ENCODE results near the gene ERAP2. TPM values are rescaled to one million over a fixed set of nuclear protein-coding genes. Genes with fewer than 3 reads are reported as not detected.
"Not testable (repeated sequence)": the region's sequence is repeated elsewhere in the genome, so short reads cannot be mapped to it uniquely, and the experiment has no call there.

ERAP2 gene, protein sequence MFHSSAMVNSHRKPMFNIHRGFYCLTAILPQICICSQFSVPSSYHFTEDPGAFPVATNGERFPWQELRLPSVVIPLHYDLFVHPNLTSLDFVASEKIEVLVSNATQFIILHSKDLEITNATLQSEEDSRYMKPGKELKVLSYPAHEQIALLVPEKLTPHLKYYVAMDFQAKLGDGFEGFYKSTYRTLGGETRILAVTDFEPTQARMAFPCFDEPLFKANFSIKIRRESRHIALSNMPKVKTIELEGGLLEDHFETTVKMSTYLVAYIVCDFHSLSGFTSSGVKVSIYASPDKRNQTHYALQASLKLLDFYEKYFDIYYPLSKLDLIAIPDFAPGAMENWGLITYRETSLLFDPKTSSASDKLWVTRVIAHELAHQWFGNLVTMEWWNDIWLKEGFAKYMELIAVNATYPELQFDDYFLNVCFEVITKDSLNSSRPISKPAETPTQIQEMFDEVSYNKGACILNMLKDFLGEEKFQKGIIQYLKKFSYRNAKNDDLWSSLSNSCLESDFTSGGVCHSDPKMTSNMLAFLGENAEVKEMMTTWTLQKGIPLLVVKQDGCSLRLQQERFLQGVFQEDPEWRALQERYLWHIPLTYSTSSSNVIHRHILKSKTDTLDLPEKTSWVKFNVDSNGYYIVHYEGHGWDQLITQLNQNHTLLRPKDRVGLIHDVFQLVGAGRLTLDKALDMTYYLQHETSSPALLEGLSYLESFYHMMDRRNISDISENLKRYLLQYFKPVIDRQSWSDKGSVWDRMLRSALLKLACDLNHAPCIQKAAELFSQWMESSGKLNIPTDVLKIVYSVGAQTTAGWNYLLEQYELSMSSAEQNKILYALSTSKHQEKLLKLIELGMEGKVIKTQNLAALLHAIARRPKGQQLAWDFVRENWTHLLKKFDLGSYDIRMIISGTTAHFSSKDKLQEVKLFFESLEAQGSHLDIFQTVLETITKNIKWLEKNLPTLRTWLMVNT
- polyA plus RNA-seq (2013, experiment 1 of 4) = not detected
- polyA plus RNA-seq (2013, experiment 2 of 4) = not detected
- 0.05 TPM for polyA plus RNA-seq (2013, experiment 3 of 4)
- polyA plus RNA-seq (2013, experiment 4 of 4) = 0.57 TPM

DNA sequence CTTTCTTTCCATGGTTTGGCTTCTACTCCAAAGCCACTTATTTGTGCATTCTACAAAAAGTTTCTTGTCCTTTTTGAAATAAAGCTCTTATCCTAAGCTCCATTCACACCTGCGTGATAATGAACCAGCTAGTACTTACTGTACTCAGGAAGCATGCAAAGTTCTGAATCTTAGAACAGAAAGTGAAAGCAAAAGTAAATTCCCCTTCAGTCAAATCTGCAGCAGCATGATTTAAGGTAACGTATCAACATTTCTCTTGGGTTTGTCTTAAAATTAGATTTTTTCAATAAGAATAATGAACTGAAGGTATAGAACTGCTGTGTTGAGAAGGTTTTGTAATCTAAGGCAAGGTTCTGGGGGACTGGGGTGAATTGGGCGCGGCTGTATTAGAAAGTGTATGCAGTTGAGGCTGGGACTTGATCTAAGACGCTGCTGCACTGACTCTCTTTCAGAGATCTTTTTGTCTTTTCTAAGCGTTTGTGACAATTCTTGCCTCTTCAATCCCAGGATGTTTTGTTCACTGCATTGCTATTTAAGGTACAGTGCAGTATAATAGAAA, at the start of gene ERAP2:
Gene ERAP2, plus strand, starts transcription at position 209 of the 559 bp plus-strand sequence. CDS start 3,186 bp downstream, outside the sequence.
- Histone ChIP-seq H3K9me3 (ENCODE audit: control insufficient read depth, low read length) (no peaks in the 10 kb centered on the region), H3K27ac (ENCODE audit: insufficient read depth, low read depth, low read length, poor library complexity, severe bottlenecking) (no peak within 1 kb of the TSS), H3K36me3 (ENCODE audit: control insufficient read depth, insufficient read depth, low read length) (no peaks in the 10 kb centered on the region), H3K27me3 (ENCODE audit: control insufficient read depth, insufficient read depth, low read length, poor library complexity, severe bottlenecking) (no peaks in the 10 kb centered on the region), H3K4me3 (ENCODE audit: insufficient read depth, low read depth, low read length) (no peak within 1 kb of the TSS), H3K4me1 (ENCODE audit: control insufficient read depth, insufficient read depth, low read length) (no peaks in the 10 kb centered on the region)
- 89 to 95% methylated on average over 6 of the region's 6 CpGs for WGBS, 2 experiments

DNA sequence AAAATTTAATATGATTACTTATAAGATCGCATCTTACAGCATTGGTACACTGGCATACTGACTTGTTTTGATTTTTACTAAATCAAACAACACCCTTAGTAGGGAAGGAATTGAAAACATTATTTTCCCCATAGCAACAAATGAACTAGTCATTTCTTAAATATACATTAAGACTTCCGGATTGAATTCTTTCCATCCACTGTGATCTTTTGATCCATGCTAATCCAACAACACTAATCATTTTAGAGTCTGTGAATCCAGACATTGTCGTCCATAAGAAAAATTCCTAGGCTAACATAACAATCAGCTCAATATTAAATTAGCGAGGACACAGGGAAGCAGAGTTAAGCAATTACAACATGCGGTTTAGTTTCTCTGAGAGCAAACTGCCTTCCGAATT, 47.0 kb upstream of the ERAP2 start:
- Histone ChIP-seq H3K9me3 (ENCODE audit: control insufficient read depth, low read length) (no peaks in the 10 kb centered on the region), H3K27ac (ENCODE audit: insufficient read depth, low read depth, low read length, poor library complexity, severe bottlenecking) (no peak overlapping the region)

GRCh38 chr5:96834016-96834415, 42.3 kb upstream of the ERAP2 start:
- no peak overlapping the region for H3K27ac ChIP-seq (ENCODE audit: insufficient read depth, low read depth, low read length, poor library complexity, severe bottlenecking)
- WGBS, 2 experiments = 87 to 93% methylated on average over 3 of the region's 3 CpGs
- H3K27me3 ChIP-seq (ENCODE audit: control insufficient read depth, insufficient read depth, low read length, poor library complexity, severe bottlenecking) = no peaks in the 10 kb centered on the region

More for the DNA sequence above, 47.0 kb upstream of the ERAP2 start:
- Histone ChIP-seq H3K4me3 (ENCODE audit: insufficient read depth, low read depth, low read length) (no peak overlapping the region), H3K27me3 (ENCODE audit: control insufficient read depth, insufficient read depth, low read length, poor library complexity, severe bottlenecking) (no peaks in the 10 kb centered on the region), H3K4me1 (ENCODE audit: control insufficient read depth, insufficient read depth, low read length) (no peaks in the 10 kb centered on the region), H3K36me3 (ENCODE audit: control insufficient read depth, insufficient read depth, low read length) (no peaks in the 10 kb centered on the region)
- WGBS, 2 experiments = 93 to 97% methylated on average over 5 to 6 of the region's 6 CpGs

DNA sequence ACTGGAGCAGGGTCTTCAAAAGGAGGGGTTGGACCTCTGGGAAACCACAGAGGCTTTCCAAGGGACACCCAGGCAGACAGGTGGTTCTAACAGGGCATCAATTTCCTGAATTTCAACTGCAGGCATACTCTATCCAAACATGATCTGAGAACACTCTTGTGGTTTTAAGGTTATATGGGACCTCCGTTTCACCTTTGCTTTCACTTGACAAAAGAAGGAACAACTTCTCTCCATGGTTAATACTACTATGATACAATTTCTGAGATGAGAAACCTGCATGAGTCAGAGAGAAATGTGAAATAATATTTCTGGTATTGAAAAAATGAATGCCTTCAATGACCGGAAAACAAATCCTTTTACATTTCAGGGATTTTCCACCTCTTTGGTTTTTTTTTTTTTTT, 40.5 kb upstream of the ERAP2 start:
- WGBS, 2 experiments = 90 to 100% methylated on average over 2 of the region's 2 CpGs
- Histone ChIP-seq H3K4me3 (ENCODE audit: insufficient read depth, low read depth, low read length) (no peak overlapping the region), H3K36me3 (ENCODE audit: control insufficient read depth, insufficient read depth, low read length) (no peaks in the 10 kb centered on the region), H3K27me3 (ENCODE audit: control insufficient read depth, insufficient read depth, low read length, poor library complexity, severe bottlenecking) (no peaks in the 10 kb centered on the region), H3K9me3 (ENCODE audit: control insufficient read depth, low read length) (no peaks in the 10 kb centered on the region), H3K27ac (ENCODE audit: insufficient read depth, low read depth, low read length, poor library complexity, severe bottlenecking) (no peak overlapping the region), H3K4me1 (ENCODE audit: control insufficient read depth, insufficient read depth, low read length) (no peaks in the 10 kb centered on the region)

More at GRCh38 chr5:96834016-96834415, 42.3 kb upstream of the ERAP2 start:
- Histone ChIP-seq H3K4me1 (ENCODE audit: control insufficient read depth, insufficient read depth, low read length) (no peaks in the 10 kb centered on the region), H3K9me3 (ENCODE audit: control insufficient read depth, low read length) (no peaks in the 10 kb centered on the region), H3K4me3 (ENCODE audit: insufficient read depth, low read depth, low read length) (no peak overlapping the region), H3K36me3 (ENCODE audit: control insufficient read depth, insufficient read depth, low read length) (no peaks in the 10 kb centered on the region)

- Histone ChIP-seq H3K4me1 (ENCODE audit: control insufficient read depth, insufficient read depth, low read length) (no peaks in the 10 kb centered on the region), H3K27me3 (ENCODE audit: control insufficient read depth, insufficient read depth, low read length, poor library complexity, severe bottlenecking) (no peaks in the 10 kb centered on the region), H3K9me3 (ENCODE audit: control insufficient read depth, low read length) (no peaks in the 10 kb centered on the region), H3K27ac (ENCODE audit: insufficient read depth, low read depth, low read length, poor library complexity, severe bottlenecking) (no peak overlapping the region), H3K36me3 (ENCODE audit: control insufficient read depth, insufficient read depth, low read length) (no peaks in the 10 kb centered on the region), H3K4me3 (ENCODE audit: insufficient read depth, low read depth, low read length) (no peak overlapping the region)
- WGBS, 2 experiments = 86% methylated on average over 1 of the region's 1 CpG; no CpG with 5 or more reads in 1 of the 2 experiments
These were observed 39.5 kb upstream of the ERAP2 start for GRCh38 chr5:96836817-96837216.

DNA sequence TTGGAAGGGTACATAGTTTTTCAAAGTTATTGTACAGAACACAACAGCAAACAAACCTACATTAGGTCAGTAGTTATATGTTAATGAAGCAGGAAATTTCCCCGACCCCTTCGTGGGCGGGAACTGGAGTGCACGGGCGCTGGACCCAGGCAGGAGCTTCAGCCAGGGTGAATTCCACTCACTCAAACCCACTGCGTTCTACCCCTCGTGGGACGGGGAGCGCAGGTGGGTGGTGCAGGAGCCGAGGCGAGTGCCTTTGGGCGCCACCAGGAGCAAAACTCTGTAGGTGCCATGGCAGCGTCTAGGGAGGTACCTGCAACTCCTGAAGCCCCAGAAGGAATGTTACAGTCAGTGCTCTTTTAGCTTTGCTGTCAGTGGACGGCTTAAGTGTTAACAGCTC, 39.0 kb upstream of the ERAP2 start:
- Histone ChIP-seq H3K36me3 (ENCODE audit: control insufficient read depth, insufficient read depth, low read length) (no peaks in the 10 kb centered on the region), H3K4me3 (ENCODE audit: insufficient read depth, low read depth, low read length) (no peak overlapping the region), H3K4me1 (ENCODE audit: control insufficient read depth, insufficient read depth, low read length) (no peaks in the 10 kb centered on the region), H3K27me3 (ENCODE audit: control insufficient read depth, insufficient read depth, low read length, poor library complexity, severe bottlenecking) (no peaks in the 10 kb centered on the region), H3K9me3 (ENCODE audit: control insufficient read depth, low read length) (no peaks in the 10 kb centered on the region), H3K27ac (ENCODE audit: insufficient read depth, low read depth, low read length, poor library complexity, severe bottlenecking) (no peak overlapping the region)
- 87 to 88% methylated on average over 14 of the region's 14 CpGs for WGBS, 2 experiments

DNA sequence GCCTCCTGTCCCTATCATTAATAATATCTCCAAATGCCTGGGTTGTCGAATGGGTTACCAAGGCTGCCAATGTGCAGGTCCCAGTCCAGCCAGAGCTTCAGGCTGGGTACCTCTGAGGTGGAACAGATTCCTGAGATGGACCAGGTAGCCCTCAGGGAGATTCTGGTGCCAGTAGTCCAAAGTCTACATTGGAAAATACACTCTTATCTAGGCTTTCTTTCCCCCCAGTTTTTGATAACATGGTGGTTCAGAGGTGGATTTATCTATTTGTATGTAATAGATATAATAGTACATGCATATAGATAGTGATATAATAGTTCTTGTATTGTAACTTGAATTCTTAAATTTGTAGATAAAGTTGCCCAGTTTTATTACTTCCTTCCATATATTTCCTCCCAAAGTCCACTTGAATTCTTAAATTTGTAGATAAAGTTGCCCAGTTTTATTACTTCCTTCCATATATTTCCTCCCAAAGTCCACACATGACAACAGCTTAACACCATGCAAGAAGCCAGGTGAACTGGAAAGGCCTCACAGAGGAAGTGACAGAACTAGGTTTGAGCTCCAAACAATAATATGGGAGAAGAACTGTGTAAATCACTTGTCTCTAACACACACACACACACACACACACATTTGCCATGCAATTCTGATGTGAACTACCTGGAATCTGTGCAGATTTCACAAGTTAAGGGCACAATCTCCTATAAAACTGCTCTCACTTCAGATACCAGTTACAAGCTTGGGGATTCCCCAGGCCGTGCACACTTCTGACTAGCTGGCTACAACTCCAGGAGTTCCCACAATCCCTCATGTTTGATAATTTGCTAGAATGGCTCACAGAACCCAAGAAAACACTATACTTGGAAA, 37.9 kb upstream of the ERAP2 start:
- H3K27ac ChIP-seq (ENCODE audit: insufficient read depth, low read depth, low read length, poor library complexity, severe bottlenecking) = no peak overlapping the region
- no peaks in the 10 kb centered on the region for H3K27me3 ChIP-seq (ENCODE audit: control insufficient read depth, insufficient read depth, low read length, poor library complexity, severe bottlenecking)
- no peak overlapping the region for H3K4me3 ChIP-seq (ENCODE audit: insufficient read depth, low read depth, low read length)
- H3K9me3 ChIP-seq (ENCODE audit: control insufficient read depth, low read length) = no peaks in the 10 kb centered on the region
- WGBS, 2 experiments = 94 to 95% methylated on average over 2 of the region's 2 CpGs
- no peaks in the 10 kb centered on the region for H3K4me1 ChIP-seq (ENCODE audit: control insufficient read depth, insufficient read depth, low read length)
- H3K36me3 ChIP-seq (ENCODE audit: control insufficient read depth, insufficient read depth, low read length) = no peaks in the 10 kb centered on the region

GRCh38 chr5:96839071-96839592, 37.2 kb upstream of the ERAP2 start:
- no peak overlapping the region for H3K4me3 ChIP-seq (ENCODE audit: insufficient read depth, low read depth, low read length)
- no peaks in the 10 kb centered on the region for H3K27me3 ChIP-seq (ENCODE audit: control insufficient read depth, insufficient read depth, low read length, poor library complexity, severe bottlenecking)
- no peaks in the 10 kb centered on the region for H3K4me1 ChIP-seq (ENCODE audit: control insufficient read depth, insufficient read depth, low read length)
- H3K36me3 ChIP-seq (ENCODE audit: control insufficient read depth, insufficient read depth, low read length) = no peaks in the 10 kb centered on the region
- H3K27ac ChIP-seq (ENCODE audit: insufficient read depth, low read depth, low read length, poor library complexity, severe bottlenecking) = no peak overlapping the region
- WGBS, 2 experiments = 94 to 100% methylated on average over 2 of the region's 2 CpGs
- H3K9me3 ChIP-seq (ENCODE audit: control insufficient read depth, low read length) = no peaks in the 10 kb centered on the region

- not testable (repeated sequence) for H3K9me3 ChIP-seq (ENCODE audit: control insufficient read depth, low read length); H3K27ac ChIP-seq (ENCODE audit: insufficient read depth, low read depth, low read length, poor library complexity, severe bottlenecking); H3K4me1 ChIP-seq (ENCODE audit: control insufficient read depth, insufficient read depth, low read length); H3K27me3 ChIP-seq (ENCODE audit: control insufficient read depth, insufficient read depth, low read length, poor library complexity, severe bottlenecking); H3K4me3 ChIP-seq (ENCODE audit: insufficient read depth, low read depth, low read length); H3K36me3 ChIP-seq (ENCODE audit: control insufficient read depth, insufficient read depth, low read length)
- WGBS, 2 experiments = 64 to 77% methylated on average over 4 to 5 of the region's 6 CpGs
These were observed 34.4 kb upstream of the ERAP2 start for GRCh38 chr5:96841931-96842330.
